Measurements from ENCODE around the gene GPR63. TPM values are rescaled to one million over a fixed set of nuclear protein-coding genes. Genes with fewer than 3 reads are reported as not detected.

The GPR63 gene
- total and polyA plus RNA-seq, 4 donors, result 0.03 to 0.14 (median 0.08) TPM; not detected in 1

- no peak for TF ChIP-seq RXRA (IDR thresholded peaks at IDR 0.05)
- no peak for TF ChIP-seq FOXA2 (IDR thresholded peaks at IDR 0.05)
- TF ChIP-seq HNF4G (IDR thresholded peaks at IDR 0.05), result no peak
- TF ChIP-seq EGR1 (IDR thresholded peaks at IDR 0.05; ENCODE audit: low read depth in 2 of 2), result no peak
- TF ChIP-seq, protein P1, sequence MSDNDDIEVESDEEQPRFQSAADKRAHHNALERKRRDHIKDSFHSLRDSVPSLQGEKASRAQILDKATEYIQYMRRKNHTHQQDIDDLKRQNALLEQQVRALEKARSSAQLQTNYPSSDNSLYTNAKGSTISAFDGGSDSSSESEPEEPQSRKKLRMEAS (IDR thresholded peaks at IDR 0.05), result no peak
- TF ChIP-seq, protein P2, sequence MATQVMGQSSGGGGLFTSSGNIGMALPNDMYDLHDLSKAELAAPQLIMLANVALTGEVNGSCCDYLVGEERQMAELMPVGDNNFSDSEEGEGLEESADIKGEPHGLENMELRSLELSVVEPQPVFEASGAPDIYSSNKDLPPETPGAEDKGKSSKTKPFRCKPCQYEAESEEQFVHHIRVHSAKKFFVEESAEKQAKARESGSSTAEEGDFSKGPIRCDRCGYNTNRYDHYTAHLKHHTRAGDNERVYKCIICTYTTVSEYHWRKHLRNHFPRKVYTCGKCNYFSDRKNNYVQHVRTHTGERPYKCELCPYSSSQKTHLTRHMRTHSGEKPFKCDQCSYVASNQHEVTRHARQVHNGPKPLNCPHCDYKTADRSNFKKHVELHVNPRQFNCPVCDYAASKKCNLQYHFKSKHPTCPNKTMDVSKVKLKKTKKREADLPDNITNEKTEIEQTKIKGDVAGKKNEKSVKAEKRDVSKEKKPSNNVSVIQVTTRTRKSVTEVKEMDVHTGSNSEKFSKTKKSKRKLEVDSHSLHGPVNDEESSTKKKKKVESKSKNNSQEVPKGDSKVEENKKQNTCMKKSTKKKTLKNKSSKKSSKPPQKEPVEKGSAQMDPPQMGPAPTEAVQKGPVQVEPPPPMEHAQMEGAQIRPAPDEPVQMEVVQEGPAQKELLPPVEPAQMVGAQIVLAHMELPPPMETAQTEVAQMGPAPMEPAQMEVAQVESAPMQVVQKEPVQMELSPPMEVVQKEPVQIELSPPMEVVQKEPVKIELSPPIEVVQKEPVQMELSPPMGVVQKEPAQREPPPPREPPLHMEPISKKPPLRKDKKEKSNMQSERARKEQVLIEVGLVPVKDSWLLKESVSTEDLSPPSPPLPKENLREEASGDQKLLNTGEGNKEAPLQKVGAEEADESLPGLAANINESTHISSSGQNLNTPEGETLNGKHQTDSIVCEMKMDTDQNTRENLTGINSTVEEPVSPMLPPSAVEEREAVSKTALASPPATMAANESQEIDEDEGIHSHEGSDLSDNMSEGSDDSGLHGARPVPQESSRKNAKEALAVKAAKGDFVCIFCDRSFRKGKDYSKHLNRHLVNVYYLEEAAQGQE (IDR thresholded peaks at IDR 0.05), result no peak
- no peak for TF ChIP-seq JUND (IDR thresholded peaks at IDR 0.05)
- TF ChIP-seq FOXA1 (IDR thresholded peaks at IDR 0.05), result no peak
- H3K9ac ChIP-seq (ENCODE audit: low read depth in 1 of 2, low read length in 2 of 2), result no peak overlapping the region
- H3K4me1 ChIP-seq (ENCODE audit: control insufficient read depth in 4 of 4, insufficient read depth in 4 of 4, low read length in 3 of 4), result no peaks in the 10 kb centered on the region
- H3K36me3 ChIP-seq (ENCODE audit: control insufficient read depth in 4 of 4, insufficient read depth in 3 of 4, low read depth in 1 of 4, low read length in 3 of 4), result no peaks in the 10 kb centered on the region
- no peaks in the 10 kb centered on the region for H3K27me3 ChIP-seq (ENCODE audit: control insufficient read depth in 4 of 4, insufficient read depth in 4 of 4, low read length in 3 of 4)
- no peak overlapping the region for H3K27ac ChIP-seq (ENCODE audit: low read depth in 1 of 2, low read length in 2 of 2)
- no peaks in the 10 kb centered on the region for H3K9me3 ChIP-seq (ENCODE audit: control insufficient read depth in 4 of 4, low read length in 3 of 4)
- WGBS, result 69% methylated on average over 4 of the region's 4 CpGs
- H3K4me3 ChIP-seq (ENCODE audit: low read depth in 1 of 3, low read length in 3 of 3), result no peak overlapping the region
- DNase-seq (ENCODE audit: low spot score), result no peak
Measured at GRCh38 chr6:96777113-96777512, 60.2 kb downstream of the GPR63 start.

DNA sequence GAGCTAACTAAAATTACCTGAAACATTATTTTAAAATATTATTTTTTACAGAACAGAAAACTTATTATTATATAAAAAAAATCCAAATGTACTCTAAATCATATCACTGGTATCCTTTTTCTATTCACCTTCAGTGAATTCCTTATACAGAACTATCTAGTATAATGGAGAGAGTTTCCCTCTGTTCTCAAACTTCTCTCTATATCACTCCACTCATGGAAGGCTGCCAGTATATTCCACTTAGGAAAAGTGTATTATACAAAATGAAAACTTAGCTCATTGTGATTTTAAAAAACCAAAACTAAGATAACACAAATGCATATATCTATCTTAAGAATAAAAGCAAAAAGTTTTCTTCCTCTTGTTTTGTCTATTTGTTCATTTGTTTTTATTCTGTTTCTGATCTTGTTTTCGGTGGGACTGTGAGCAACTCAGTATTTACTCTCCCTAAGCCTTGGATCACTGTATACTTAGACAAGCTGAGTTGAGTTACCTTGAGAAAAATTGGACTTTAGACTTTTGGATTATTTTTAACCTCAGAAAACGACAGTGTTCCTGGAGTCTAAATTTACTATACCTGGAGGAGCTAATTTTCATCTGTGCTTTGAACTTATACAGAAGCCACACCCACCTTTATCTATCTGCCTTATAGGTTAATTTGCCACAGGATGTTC, 61.4 kb downstream of the GPR63 start:
- Histone ChIP-seq H3K4me1 (ENCODE audit: control insufficient read depth in 4 of 4, insufficient read depth in 4 of 4, low read length in 3 of 4) (no peaks in the 10 kb centered on the region), H3K27me3 (ENCODE audit: control insufficient read depth in 4 of 4, insufficient read depth in 4 of 4, low read length in 3 of 4) (no peaks in the 10 kb centered on the region), H3K4me3 (ENCODE audit: low read depth in 1 of 3, low read length in 3 of 3) (no peak overlapping the region), H3K9me3 (ENCODE audit: control insufficient read depth in 4 of 4, low read length in 3 of 4) (no peaks in the 10 kb centered on the region), H3K27ac (ENCODE audit: low read depth in 1 of 2, low read length in 2 of 2) (no peak overlapping the region), H3K9ac (ENCODE audit: low read depth in 1 of 2, low read length in 2 of 2) (no peak overlapping the region), H3K36me3 (ENCODE audit: control insufficient read depth in 4 of 4, insufficient read depth in 3 of 4, low read depth in 1 of 4, low read length in 3 of 4) (no peaks in the 10 kb centered on the region)
- no peak for DNase-seq (ENCODE audit: low spot score)
- 36% methylated on average over 2 of the region's 2 CpGs for WGBS
- TF ChIP-seq YY1 (IDR thresholded peaks at IDR 0.05), result no peak
- TF ChIP-seq ZBTB33 (IDR thresholded peaks at IDR 0.05), result no peak
- TF ChIP-seq, protein P1 (IDR thresholded peaks at IDR 0.05), result no peak
- no peak for TF ChIP-seq JUND (IDR thresholded peaks at IDR 0.05)
- TF ChIP-seq, protein P2 (IDR thresholded peaks at IDR 0.05), result no peak
- TF ChIP-seq FOXA1 (IDR thresholded peaks at IDR 0.05), result no peak
- no peak for TF ChIP-seq HNF4A (conservative IDR thresholded peaks at IDR 0.05)
- no peak for TF ChIP-seq FOXA2 (IDR thresholded peaks at IDR 0.05)
- TF ChIP-seq EGR1 (IDR thresholded peaks at IDR 0.05; ENCODE audit: low read depth in 2 of 2), result no peak
